ENCODE data around the gene LSM12. TPM values are rescaled to one million over a fixed set of nuclear protein-coding genes. Genes with fewer than 3 reads are reported as not detected.

Gene LSM12
- total and polyA plus RNA-seq, 7 donors = 39.6 to 65.9 (median 47.9) TPM

GRCh38 chr17:44078412-44078811 lies 11.9 kb upstream of the LSM12 start:
- intact Hi-C loops (cut with DNase I) = no loop called here
- 83 to 88% (median 87%) methylated on average over 17 to 19 of the region's 19 CpGs for WGBS, 3 donors
- no peak for ATAC-seq
- no peaks in the 10 kb centered on the region for H3K4me1 ChIP-seq
- no peak overlapping the region for H3K4me3 ChIP-seq
- no peak for DNase-seq
- no peak for TF ChIP-seq CTCF (IDR thresholded peaks at IDR 0.05)
- peaks cover 5 to 94% of the 10 kb centered on the region in 2 donors for H3K36me3 ChIP-seq (ENCODE audit: insufficient read depth in 1 of 2, low read depth in 1 of 2)
- no peaks in the 10 kb centered on the region for H3K9me3 ChIP-seq
- no peaks in the 10 kb centered on the region for H3K27me3 ChIP-seq (ENCODE audit: insufficient read depth in 3 of 3, low read length in 2 of 3)
- H3K27ac ChIP-seq = no peak overlapping the region

- TF ChIP-seq CTCF (IDR thresholded peaks at IDR 0.05) = no peak
- no peaks in the 10 kb centered on the region for H3K27me3 ChIP-seq (ENCODE audit: insufficient read depth in 3 of 3, low read length in 2 of 3)
- no peaks in the 10 kb centered on the region for H3K4me1 ChIP-seq
- peaks cover 4 to 85% of the 10 kb centered on the region in 2 donors for H3K36me3 ChIP-seq (ENCODE audit: insufficient read depth in 1 of 2, low read depth in 1 of 2)
- H3K9me3 ChIP-seq = no peaks in the 10 kb centered on the region
- DNase-seq (no peak), ATAC-seq (no peak)
- 61 to 66% (median 61%) methylated on average over 3 to 4 of the region's 4 CpGs for WGBS, 3 donors
- intact Hi-C loops (cut with DNase I) = no loop called here
- H3K27ac ChIP-seq = no peak overlapping the region
- H3K4me3 ChIP-seq = no peak overlapping the region
Measured at GRCh38 chr17:44077595-44077909, 11.1 kb upstream of the LSM12 start.

GRCh38 chr17:44076716-44077594 lies 10.5 kb upstream of the LSM12 start:
- DNase-seq (no peak), ATAC-seq (no peak)
- Histone ChIP-seq H3K36me3 (ENCODE audit: insufficient read depth in 1 of 2, low read depth in 1 of 2) (peaks cover 0 to 79% of the 10 kb centered on the region in 2 donors), H3K4me3 (no peak overlapping the region), H3K4me1 (peaks cover 4% of the 10 kb centered on the region), H3K27ac (no peak overlapping the region), H3K9me3 (no peaks in the 10 kb centered on the region), H3K27me3 (ENCODE audit: insufficient read depth in 3 of 3, low read length in 2 of 3) (no peaks in the 10 kb centered on the region)
- 67 to 70% (median 68%) methylated on average over 6 of the region's 6 CpGs for WGBS, 3 donors
- no peak for TF ChIP-seq CTCF (IDR thresholded peaks at IDR 0.05)
- intact Hi-C loops (cut with DNase I) = no loop called here

GRCh38 chr17:44075598-44076293 lies 9.3 kb upstream of the LSM12 start:
- intact Hi-C loops (cut with DNase I) = no loop called here
- no peaks in the 10 kb centered on the region for H3K27me3 ChIP-seq (ENCODE audit: insufficient read depth in 3 of 3, low read length in 2 of 3)
- peaks cover 13% of the 10 kb centered on the region for H3K4me1 ChIP-seq
- H3K4me3 ChIP-seq = no peak overlapping the region
- TF ChIP-seq CTCF (IDR thresholded peaks at IDR 0.05) = no peak
- 68 to 83% (median 69%) methylated on average over 9 to 10 of the region's 10 CpGs for WGBS, 3 donors
- no peak for DNase-seq
- H3K9me3 ChIP-seq = no peaks in the 10 kb centered on the region
- H3K27ac ChIP-seq = no peak overlapping the region
- ATAC-seq = no peak
- peaks cover 0 to 67% of the 10 kb centered on the region in 2 donors for H3K36me3 ChIP-seq (ENCODE audit: insufficient read depth in 1 of 2, low read depth in 1 of 2)

Measured in psoas muscle (tissue), 8 donors.